GM21360 (cell line): ENCODE data around the gene SLC9A8.
"Not testable (repeated sequence)": the region's sequence is repeated elsewhere in the genome, so short reads cannot be mapped to it uniquely, and the experiment has no call there.

Source experiments
- ATAC-seq: cut with Tn5 transposase; IDR thresholded peaks from one replicate; pipeline ENCODE4 v1.9.1; 2021; ENCODE audit warnings: mild to moderate bottlenecking, moderate library complexity; ENCODE audit not compliant: unreplicated experiment

SLC9A8 gene

GRCh38 chr20:49786668-49787370 lies 25.8 kb upstream of the SLC9A8 start:
- no peak for ATAC-seq

- ATAC-seq = no peak
Observed at GRCh38 chr20:49787371-49788357, 25.0 kb upstream of the SLC9A8 start.

DNA sequence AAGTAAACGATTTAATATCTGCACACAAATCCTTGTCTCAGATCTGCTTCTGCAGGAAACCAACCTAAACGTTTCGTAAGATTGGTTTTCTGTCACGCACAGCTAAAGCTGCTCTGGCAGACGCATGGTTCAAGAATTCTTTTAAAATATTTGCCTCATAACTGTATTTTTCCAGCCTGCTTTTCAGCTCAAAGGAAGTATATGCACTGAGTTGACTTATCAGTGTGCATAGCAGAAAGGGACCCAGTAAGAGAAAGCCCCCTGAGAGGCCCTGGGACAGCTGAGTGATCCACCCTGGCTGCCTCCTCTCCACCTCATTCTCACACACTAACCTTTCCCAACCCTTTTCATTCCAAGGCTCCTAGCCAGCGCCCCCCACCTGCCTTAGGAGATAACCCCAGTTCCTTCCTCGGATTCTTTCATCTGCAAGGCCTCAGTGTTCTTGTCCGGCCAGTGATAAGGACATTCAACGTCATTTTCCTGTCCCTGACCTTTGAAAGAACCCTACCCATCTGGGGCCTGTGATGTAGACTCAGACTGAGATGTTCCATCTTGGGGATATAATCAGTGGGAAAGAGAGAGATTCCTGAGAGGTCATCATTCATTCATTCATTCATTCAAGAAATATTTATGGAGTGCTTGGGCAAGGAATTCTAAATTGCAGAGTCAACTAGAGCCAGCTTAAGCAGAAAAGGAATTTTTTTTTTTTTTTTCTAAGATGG lies 22.4 kb upstream of the SLC9A8 start:
- no peak for ATAC-seq

- no peak for ATAC-seq
Observed at GRCh38 chr20:49791165-49791564, 21.5 kb upstream of the SLC9A8 start.

GRCh38 chr20:49792006-49792405 lies 20.6 kb upstream of the SLC9A8 start:
- no peak for ATAC-seq

GRCh38 chr20:49792611-49793010 lies 20.0 kb upstream of the SLC9A8 start:
- ATAC-seq = no peak

- no peak for ATAC-seq
Observed at GRCh38 chr20:49794336-49795134, 18.1 kb upstream of the SLC9A8 start.

DNA sequence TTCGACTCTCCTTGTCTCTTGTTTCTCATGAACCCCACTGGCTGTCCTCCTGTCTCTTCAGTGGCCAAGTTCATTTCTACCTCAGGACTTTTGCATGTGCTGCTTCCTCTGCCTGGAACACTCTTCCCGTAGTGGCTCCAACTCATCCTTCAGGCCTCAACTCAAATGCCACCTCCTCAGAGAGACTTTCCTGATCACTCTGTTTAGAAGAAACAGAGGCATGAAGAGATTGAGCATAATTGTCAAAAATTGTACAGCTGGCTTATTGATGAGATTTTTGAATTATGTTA lies 17.5 kb upstream of the SLC9A8 start:
- no peak for ATAC-seq

DNA sequence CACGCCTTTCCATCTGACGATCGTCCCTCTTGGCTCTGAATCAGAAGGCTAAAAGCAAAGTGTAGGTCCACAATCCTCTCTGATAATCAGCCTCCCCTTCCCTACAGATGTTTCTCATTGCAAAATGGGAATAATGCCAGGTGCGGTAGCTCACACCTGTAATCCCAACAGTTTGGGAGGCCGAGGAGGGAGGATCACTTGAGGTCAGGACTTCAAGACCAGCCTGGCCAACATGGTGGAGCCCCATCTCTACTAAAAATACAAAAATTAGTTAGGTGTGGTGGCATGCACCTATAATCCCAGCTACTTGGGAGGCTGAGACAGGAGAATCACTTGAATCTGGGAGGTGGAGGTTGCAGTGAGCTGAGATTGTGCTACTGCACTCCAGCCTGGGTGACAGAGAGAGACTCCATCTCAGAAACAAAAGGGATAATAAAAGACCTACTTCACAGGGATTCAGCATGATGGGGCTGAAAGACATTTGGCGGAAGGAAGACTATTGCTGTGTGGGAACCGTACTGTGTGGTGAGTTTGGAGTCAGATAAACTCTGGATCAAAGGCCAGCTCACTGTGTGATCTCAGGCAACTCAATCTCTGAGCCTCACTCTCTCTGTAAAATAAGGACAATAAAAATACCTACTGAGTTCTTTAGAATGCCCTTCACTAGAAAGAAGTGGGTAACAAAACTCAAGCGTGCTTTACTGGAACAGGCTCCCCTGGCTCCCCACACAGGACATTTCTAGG lies 15.9 kb upstream of the SLC9A8 start:
- ATAC-seq = no peak

GRCh38 chr20:49797344-49797615 lies 15.3 kb upstream of the SLC9A8 start:
- no peak for ATAC-seq

DNA sequence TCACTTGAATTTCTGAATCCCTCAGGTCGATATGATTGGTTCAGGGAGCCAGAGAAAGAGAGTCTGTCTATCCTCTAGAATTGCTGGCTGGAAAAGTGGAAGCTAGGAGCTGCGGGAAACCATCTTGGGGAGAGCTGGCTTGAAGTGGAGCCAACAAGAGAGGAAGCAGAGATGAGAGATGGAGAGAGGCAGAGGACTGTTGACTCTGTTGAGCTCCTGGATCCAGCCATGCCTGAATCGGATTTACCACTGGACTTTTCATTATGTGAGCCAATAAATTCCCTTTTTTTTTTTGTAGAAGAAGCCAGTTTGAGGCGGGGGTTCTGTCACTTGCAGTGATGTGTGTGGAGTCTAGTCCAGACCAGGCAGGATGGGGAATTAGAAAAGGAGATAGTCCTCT lies 13.9 kb upstream of the SLC9A8 start:
- ATAC-seq = no peak

- ATAC-seq = no peak
Observed at GRCh38 chr20:49799698-49800097, 12.9 kb upstream of the SLC9A8 start.

DNA sequence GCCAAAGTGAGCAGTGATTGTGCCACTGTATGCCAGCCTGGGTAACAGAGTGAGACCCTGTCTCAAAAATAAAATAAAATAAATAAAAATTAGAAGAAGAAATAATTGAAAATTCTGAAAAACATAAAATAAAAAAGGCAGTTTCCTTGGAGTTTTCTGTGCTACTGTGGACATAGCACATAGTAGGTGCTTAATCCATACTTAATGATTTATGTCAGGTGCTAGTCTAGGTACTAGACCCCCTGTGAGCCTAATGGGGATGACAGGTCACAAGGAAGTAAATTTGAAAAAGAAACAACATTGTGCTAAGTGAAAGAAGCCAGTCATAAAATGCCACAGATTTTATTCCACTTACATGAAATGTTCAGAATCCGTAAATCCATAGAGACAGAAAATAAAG lies 9.2 kb upstream of the SLC9A8 start:
- ATAC-seq = no peak

DNA sequence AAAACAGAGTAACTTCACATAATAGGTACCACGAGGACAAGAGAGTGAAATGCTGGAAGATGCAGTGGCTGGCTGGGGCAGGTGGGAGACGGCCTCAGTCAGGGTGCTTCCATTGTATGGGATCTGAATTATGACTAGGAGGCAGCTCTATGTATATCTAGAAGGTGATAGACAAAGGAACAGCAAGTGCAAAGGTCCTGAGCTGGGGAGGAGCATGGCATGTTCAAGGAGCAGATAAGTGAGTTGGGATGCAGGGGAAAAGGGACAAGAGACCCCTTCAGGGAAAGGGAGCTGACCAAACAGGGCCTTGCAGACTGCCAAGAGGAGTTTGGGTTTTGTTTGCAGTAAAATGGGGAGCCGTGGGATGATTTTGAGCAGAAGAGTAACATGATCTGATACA lies 8.3 kb upstream of the SLC9A8 start:
- no peak for ATAC-seq

DNA sequence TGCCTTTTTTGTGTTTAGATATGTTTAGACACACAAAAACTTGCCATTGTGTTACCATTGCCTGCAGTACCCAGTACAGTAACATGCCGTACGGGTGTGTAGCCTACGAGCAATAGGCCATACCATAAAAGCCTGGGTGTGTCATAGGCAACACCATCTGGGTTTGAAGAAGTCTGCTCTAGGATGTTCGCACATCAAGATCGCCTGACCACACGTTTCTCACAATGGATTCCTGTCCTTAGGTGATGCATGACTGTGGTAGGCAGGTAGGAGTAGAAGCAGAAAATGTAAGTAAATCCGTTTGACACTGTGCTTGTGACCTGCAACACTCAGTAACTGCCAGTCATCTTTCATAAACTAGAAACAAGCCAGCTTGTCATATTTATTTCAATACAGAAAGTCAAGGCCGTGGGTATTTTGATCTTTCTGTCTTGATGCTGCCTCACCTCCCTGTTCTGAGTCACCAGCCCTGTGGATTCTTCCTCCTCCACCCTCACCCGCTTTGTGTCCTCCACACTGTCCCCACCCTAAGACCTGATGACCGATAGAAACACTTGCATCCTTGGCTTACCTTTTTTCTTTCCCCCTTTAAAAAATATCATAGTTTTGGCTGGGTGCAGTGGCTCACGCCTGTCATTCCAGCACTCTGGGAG lies 7.3 kb upstream of the SLC9A8 start:
- ATAC-seq = not testable (repeated sequence)

- no peak for ATAC-seq
Observed at GRCh38 chr20:49808753-49809152, 3.9 kb upstream of the SLC9A8 start.

DNA sequence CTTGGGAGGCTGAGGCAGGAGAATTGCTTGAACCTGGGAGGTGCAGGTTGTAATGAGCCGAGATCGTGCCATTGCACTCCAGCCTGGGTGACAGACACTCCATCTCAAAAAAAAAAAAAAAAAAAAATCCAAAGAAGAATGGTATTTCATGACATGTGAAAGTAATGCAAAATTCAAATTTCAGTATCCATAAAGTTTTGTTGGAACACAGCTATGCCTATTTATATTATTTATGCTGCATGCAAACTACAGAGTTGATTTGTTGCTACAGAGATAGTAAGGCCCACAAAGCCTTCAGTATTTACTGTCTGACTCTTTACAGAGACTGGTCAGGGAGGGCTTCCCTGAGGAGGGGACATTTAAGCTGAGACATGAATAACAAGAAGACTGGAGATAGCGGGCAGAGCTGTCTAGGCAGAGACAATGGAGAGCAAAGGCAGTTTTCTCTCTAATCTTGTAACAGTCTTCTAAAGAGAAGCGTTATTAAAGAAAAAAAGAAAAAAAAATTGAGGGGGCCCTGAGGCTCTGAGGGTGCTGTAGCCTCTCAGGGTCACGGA lies 2.7 kb upstream of the SLC9A8 start:
- no peak for ATAC-seq

GRCh38 chr20:49810491-49811190 lies 2.0 kb upstream of the SLC9A8 start:
- no peak for ATAC-seq
